Measurements from ENCODE around the gene ARHGAP6. TPM values are rescaled to one million over a fixed set of nuclear protein-coding genes. Genes with fewer than 3 reads are reported as not detected.

The ARHGAP6 gene
- total and polyA plus RNA-seq, 2 experiments from 2014 or later, result 0.26 to 0.59 TPM

- H3K4me3 ChIP-seq, result peak overlapping the region; percentile 60
- peak; percentile 48 for DNase-seq (ENCODE audit: low spot score)
- H3K9me3 Mint-ChIP-seq, result no peaks in the 10 kb centered on the region
- peak; percentile 93 for ATAC-seq
- no peaks in the 10 kb centered on the region for H3K36me3 ChIP-seq (ENCODE audit: insufficient read depth)
- H2AFZ ChIP-seq, result no peak overlapping the region
- peak overlapping the region; percentile 75 for H3K4me2 ChIP-seq
- H3F3A ChIP-seq (replicated peaks; ENCODE audit: low read depth), result no peaks in the 10 kb centered on the region
- peak; percentile 44 to 60 for TF ChIP-seq CTCF (conservative IDR thresholded peaks at IDR 0.05; ENCODE audit: low read depth in 2 of 2)
- no peak for TF ChIP-seq ETS1 (IDR thresholded peaks at IDR 0.05)
- H3K36me3 Mint-ChIP-seq (ENCODE audit: low read depth), result no peaks in the 10 kb centered on the region
- H3K4me1 ChIP-seq (ENCODE audit: insufficient read depth), result no peaks in the 10 kb centered on the region
- no peaks in the 10 kb centered on the region for H4K20me1 ChIP-seq (replicated peaks; ENCODE audit: insufficient read depth)
- H3K27me3 ChIP-seq (ENCODE audit: insufficient read depth), result peaks cover 31% of the 10 kb centered on the region
- peak overlapping the region; percentile 75; the same call in 2 of the 3 replicates for H3K4me3 Mint-ChIP-seq
- H3K4me1 Mint-ChIP-seq, result peaks cover 14% of the 10 kb centered on the region; the same call in 2 of the 3 replicates
- peaks cover 6% of the 10 kb centered on the region for H3K27me3 Mint-ChIP-seq (ENCODE audit: insufficient read depth, low read depth, poor library complexity)
- no peak overlapping the region for H3K27ac ChIP-seq (ENCODE audit: low read depth)
- no peaks in the 10 kb centered on the region for H3K9me2 ChIP-seq (ENCODE audit: insufficient read depth)
- H3K79me2 ChIP-seq (replicated peaks; ENCODE audit: insufficient read depth), result no peaks in the 10 kb centered on the region
- H3K27ac Mint-ChIP-seq, result no peak overlapping the region
Observed at GRCh38 chrX:11427453-11428071, 238.2 kb downstream of the ARHGAP6 start.

GRCh38 chrX:11426712-11427452 is 238.8 kb downstream of the ARHGAP6 start:
- Histone ChIP-seq H3K27me3 (ENCODE audit: insufficient read depth) (peaks cover 31% of the 10 kb centered on the region), H3K27ac (ENCODE audit: low read depth) (no peak overlapping the region), H3K4me2 (peak overlapping the region; percentile 75), H3K79me2 (replicated peaks; ENCODE audit: insufficient read depth) (no peaks in the 10 kb centered on the region), H3K4me1 (ENCODE audit: insufficient read depth) (no peaks in the 10 kb centered on the region), H3K9me2 (ENCODE audit: insufficient read depth) (no peaks in the 10 kb centered on the region), H3K36me3 (ENCODE audit: insufficient read depth) (no peaks in the 10 kb centered on the region), H3K4me3 (peak overlapping the region; percentile 60), H4K20me1 (replicated peaks; ENCODE audit: insufficient read depth) (no peaks in the 10 kb centered on the region), H2AFZ (peak overlapping the region; percentile 83), H3F3A (replicated peaks; ENCODE audit: low read depth) (no peaks in the 10 kb centered on the region)
- Mint-ChIP-seq H3K9me3 (no peaks in the 10 kb centered on the region), H3K27me3 (ENCODE audit: insufficient read depth, low read depth, poor library complexity) (peaks cover 6% of the 10 kb centered on the region), H3K4me3 (peak overlapping the region; percentile 75), H3K4me1 (peaks cover 14% of the 10 kb centered on the region; the same call in 2 of the 3 replicates), H3K36me3 (ENCODE audit: low read depth) (no peaks in the 10 kb centered on the region), H3K27ac (no peak overlapping the region)
- ATAC-seq (peak; percentile 60), DNase-seq (ENCODE audit: low spot score) (peak; percentile 1)
- no peak for TF ChIP-seq STAT1 (IDR thresholded peaks at IDR 0.05; ENCODE audit: unreplicated experiment)
- no peak for TF ChIP-seq CREB1 (CRISPR knock-in tag; IDR thresholded peaks at IDR 0.05; ENCODE audit: low read depth)
- no peak for TF ChIP-seq ZNF331 (CRISPR knock-in tag; IDR thresholded peaks at IDR 0.05; ENCODE audit: low read depth)
- TF ChIP-seq ETS1 (IDR thresholded peaks at IDR 0.05), result no peak
